Activated effector memory CD4-positive, alpha-beta T cell treated with Interleukin-2 at 50 U/mL for 16 hours (primary cell): Measurements from ENCODE around the gene P2RX4.
A peak's percentile ranks its signal among the peaks of the same experiment; 100 is the strongest.
"Not testable (repeated sequence)": the region's sequence is repeated elsewhere in the genome, so short reads cannot be mapped to it uniquely, and the experiment has no call there.

Experiments used
- DNase-seq: peaks from one replicate; pipeline ENCODE4 v3.0.0-alpha.2; 2020

The P2RX4 gene

GRCh38 chr12:121189131-121189530 lies 20.8 kb upstream of the P2RX4 start:
- DNase-seq: no peak

- DNase-seq: no peak
Measured at GRCh38 chr12:121189619-121190155, 20.2 kb upstream of the P2RX4 start.

GRCh38 chr12:121190523-121191031 lies 19.4 kb upstream of the P2RX4 start:
- DNase-seq: no peak

GRCh38 chr12:121191151-121191550 lies 18.8 kb upstream of the P2RX4 start:
- no peak for DNase-seq

GRCh38 chr12:121196902-121197301 lies 13.0 kb upstream of the P2RX4 start:
- DNase-seq: no peak

- no peak for DNase-seq
Measured at GRCh38 chr12:121198949-121199348, 11.0 kb upstream of the P2RX4 start.

GRCh38 chr12:121201140-121201539 lies 8.8 kb upstream of the P2RX4 start:
- not testable (repeated sequence) for DNase-seq

- DNase-seq: no peak
Measured at GRCh38 chr12:121202407-121203355, 7.2 kb upstream of the P2RX4 start.

- no peak for DNase-seq
Measured at GRCh38 chr12:121203482-121203881, 6.4 kb upstream of the P2RX4 start.

GRCh38 chr12:121205491-121205890 lies 4.4 kb upstream of the P2RX4 start:
- no peak for DNase-seq

- DNase-seq: not testable (repeated sequence)
Measured at GRCh38 chr12:121208571-121208970, 1.4 kb upstream of the P2RX4 start.

- no peak for DNase-seq
Measured at GRCh38 chr12:121209221-121209620, 708 bp upstream of the P2RX4 start.

- no peak for DNase-seq
Measured at GRCh38 chr12:121212875-121213274, 2.9 kb downstream of the P2RX4 start.

GRCh38 chr12:121214166-121214777 lies 4.3 kb downstream of the P2RX4 start:
- DNase-seq: no peak

GRCh38 chr12:121214855-121215745 lies 5.2 kb downstream of the P2RX4 start:
- DNase-seq: no peak

GRCh38 chr12:121216102-121216501 lies 6.2 kb downstream of the P2RX4 start:
- DNase-seq: no peak

- no peak for DNase-seq
Measured at GRCh38 chr12:121217063-121217462, 7.1 kb downstream of the P2RX4 start.

- no peak for DNase-seq
Measured at GRCh38 chr12:121217761-121218160, 7.8 kb downstream of the P2RX4 start.

GRCh38 chr12:121218588-121219352 lies 8.8 kb downstream of the P2RX4 start:
- no peak for DNase-seq

GRCh38 chr12:121219353-121219986 lies 9.5 kb downstream of the P2RX4 start:
- no peak for DNase-seq

- peak; percentile 21 for DNase-seq
Measured at GRCh38 chr12:121222847-121223246, 12.9 kb downstream of the P2RX4 start.
